GM10847 (cell line): ENCODE results near the gene GNS.

Source experiments
- POLR2A ChIP-seq: IDR thresholded peaks from 2 replicates; pipeline ENCODE4 v1.6.1; 2011; ENCODE audit not compliant: insufficient read length; ENCODE audit errors: extremely low read depth

GNS gene

GRCh38 chr12:64695550-64695949 is 63.7 kb downstream of the GNS start:
- TF ChIP-seq POLR2A: no peak

- TF ChIP-seq POLR2A: no peak
These were observed 64.8 kb downstream of the GNS start for GRCh38 chr12:64694130-64695040.

GRCh38 chr12:64691795-64692583 is 67.2 kb downstream of the GNS start:
- TF ChIP-seq POLR2A: no peak

- TF ChIP-seq POLR2A: no peak
These were observed 67.9 kb downstream of the GNS start for GRCh38 chr12:64691227-64691794.

GRCh38 chr12:64688715-64689114 is 70.5 kb downstream of the GNS start:
- TF ChIP-seq POLR2A: no peak

GRCh38 chr12:64688219-64688618 is 71.0 kb downstream of the GNS start:
- TF ChIP-seq POLR2A: no peak

GRCh38 chr12:64687816-64688215 is 71.4 kb downstream of the GNS start:
- TF ChIP-seq POLR2A: no peak

GRCh38 chr12:64685605-64686004 is 73.6 kb downstream of the GNS start:
- no peak for TF ChIP-seq POLR2A

GRCh38 chr12:64685050-64685449 is 74.2 kb downstream of the GNS start:
- TF ChIP-seq POLR2A: no peak

- TF ChIP-seq POLR2A: no peak
These were observed 75.2 kb downstream of the GNS start for GRCh38 chr12:64683816-64684543.

GRCh38 chr12:64682572-64683277 is 76.5 kb downstream of the GNS start:
- TF ChIP-seq POLR2A: no peak

- TF ChIP-seq POLR2A: no peak
These were observed 77.8 kb downstream of the GNS start for GRCh38 chr12:64681200-64682052.

GRCh38 chr12:64680235-64680634 is 79.0 kb downstream of the GNS start:
- TF ChIP-seq POLR2A: no peak
